H9 (cell line): ENCODE data around the gene TNKS1BP1. TPM values are rescaled to one million over a fixed set of nuclear protein-coding genes. Genes with fewer than 3 reads are reported as not detected.

ENCODE experiments used
- DNase-seq: peaks from one replicate; pipeline ENCODE4 v3.0.0-alpha.2; 2017
- H2AFZ ChIP-seq: one replicate; pipeline ENCODE4 v1.6.1; 2013; ENCODE audit warnings: mild to moderate bottlenecking, low read length, control low read depth, moderate library complexity
- H2AK5ac ChIP-seq: 2 replicates; pipeline ENCODE4 v1.6.1; 2013; ENCODE audit warnings: low read length, control low read depth, mixed read lengths; ENCODE audit not compliant: insufficient read length
- H2BK120ac ChIP-seq: one replicate; pipeline ENCODE4 v1.6.1; 2013; ENCODE audit warnings: low read depth, mild to moderate bottlenecking, low read length, control low read depth, inconsistent platforms; ENCODE audit not compliant: poor library complexity, severe bottlenecking
- H2BK12ac ChIP-seq: 2 replicates; pipeline ENCODE4 v1.6.1; 2013; ENCODE audit warnings: low read length, control low read depth, mixed read lengths, low read depth; ENCODE audit not compliant: insufficient read length
- H2BK15ac ChIP-seq: 2 replicates; pipeline ENCODE4 v1.6.1; 2013; ENCODE audit warnings: low read depth, low read length, control low read depth
- H2BK20ac ChIP-seq: one replicate; pipeline ENCODE4 v1.6.1; 2013; ENCODE audit warnings: low read depth, mild to moderate bottlenecking, low read length, control low read depth, inconsistent platforms; ENCODE audit not compliant: poor library complexity, severe bottlenecking
- H2BK5ac ChIP-seq: 2 replicates; pipeline ENCODE4 v1.6.1; 2013; ENCODE audit warnings: low read length, control low read depth, mixed read lengths; ENCODE audit not compliant: insufficient read length
- H3K14ac ChIP-seq: 2 replicates; pipeline ENCODE4 v1.6.1; 2013; ENCODE audit warnings: low read length, control low read depth; ENCODE audit not compliant: insufficient read depth
- H3K18ac ChIP-seq: 2 replicates; pipeline ENCODE4 v1.6.1; 2013; ENCODE audit warnings: low read depth, mild to moderate bottlenecking, mixed read lengths, low read length, control low read depth; ENCODE audit not compliant: insufficient read length
- H3K23ac ChIP-seq: 2 replicates; pipeline ENCODE4 v1.6.1; 2013; ENCODE audit warnings: low read length, control low read depth, mixed read lengths, low read depth; ENCODE audit not compliant: insufficient read length
- H3K23me2 ChIP-seq: 2 replicates; pipeline ENCODE4 v1.6.1; 2013; ENCODE audit warnings: low read depth, mild to moderate bottlenecking, mixed read lengths, low read length, control low read depth; ENCODE audit not compliant: insufficient read length, poor library complexity, severe bottlenecking
- H3K27ac ChIP-seq: 2 replicates; pipeline ENCODE4 v1.5.1; 2013; ENCODE audit warnings: low read length, control low read depth, mixed read lengths, low read depth; ENCODE audit not compliant: insufficient read length
- H3K27me3 ChIP-seq: 2 replicates; pipeline ENCODE4 v1.6.1; 2013; ENCODE audit warnings: low read length, control low read depth, inconsistent platforms; ENCODE audit not compliant: insufficient read depth
- H3K4ac ChIP-seq: 2 replicates; pipeline ENCODE4 v1.6.1; 2013; ENCODE audit warnings: low read depth, mild to moderate bottlenecking, control low read depth, inconsistent platforms, low read length, moderate library complexity
- H3K4me1 ChIP-seq: 2 replicates; pipeline ENCODE4 v1.6.1; 2013; ENCODE audit warnings: low read length, control low read depth, inconsistent platforms; ENCODE audit not compliant: insufficient read depth
- H3K4me2 ChIP-seq: 2 replicates; pipeline ENCODE4 v1.6.1; 2013; ENCODE audit warnings: low read length, control low read depth, mixed read lengths; ENCODE audit not compliant: insufficient read length, insufficient read depth
- H3K56ac ChIP-seq: 2 replicates; pipeline ENCODE4 v1.6.1; 2013; ENCODE audit warnings: low read depth, mild to moderate bottlenecking, mixed read lengths, low read length, control low read depth; ENCODE audit not compliant: insufficient read length
- H3K79me1 ChIP-seq: 2 replicates; pipeline ENCODE4 v1.6.1; 2013; ENCODE audit warnings: low read depth, mild to moderate bottlenecking, moderate library complexity, low read length, control low read depth, inconsistent platforms; ENCODE audit not compliant: insufficient read depth, poor library complexity, severe bottlenecking
- H3K79me2 ChIP-seq: 2 replicates; pipeline ENCODE4 v1.6.1; 2013; ENCODE audit warnings: low read length, control low read depth, inconsistent platforms; ENCODE audit not compliant: insufficient read depth
- H3K9ac ChIP-seq: 2 replicates; pipeline ENCODE4 v1.6.1; 2013; ENCODE audit warnings: low read length, control low read depth, mixed read lengths; ENCODE audit not compliant: insufficient read length; ENCODE audit errors: extremely low read depth
- H3K9me3 ChIP-seq: one replicate; pipeline ENCODE4 v1.6.1; 2013; ENCODE audit warnings: low read depth, low read length, inconsistent platforms; ENCODE audit not compliant: control insufficient read depth
- H3T11ph ChIP-seq: one replicate; pipeline ENCODE4 v1.6.1; 2013; ENCODE audit warnings: mild to moderate bottlenecking, low read length, control low read depth, inconsistent platforms
- H4K20me1 ChIP-seq: one replicate; pipeline ENCODE4 v1.6.1; 2013; ENCODE audit not compliant: control insufficient read depth, insufficient read length, insufficient read depth
- H4K5ac ChIP-seq: 2 replicates; pipeline ENCODE4 v1.6.1; 2013; ENCODE audit warnings: low read depth, mild to moderate bottlenecking, mixed read lengths, low read length, control low read depth; ENCODE audit not compliant: insufficient read length
- H4K8ac ChIP-seq: replicated peaks from 2 replicates; pipeline ENCODE4 v1.6.1; 2013; ENCODE audit warnings: low read length, control low read depth, mixed read lengths, low read depth; ENCODE audit not compliant: insufficient read length
- H4K91ac ChIP-seq: 2 replicates; pipeline ENCODE4 v1.6.1; 2013; ENCODE audit warnings: low read depth, mild to moderate bottlenecking, moderate library complexity, mixed read lengths, low read length, control low read depth; ENCODE audit not compliant: insufficient read length
- H3K27ac Mint-ChIP-seq, 3 experiments: 2 replicates in 2 of 3; 3 replicates in 1 of 3; pipeline ENCODE4 v1.8.0; 2020 to 2021; ENCODE audit warnings: mixed read lengths in 3 of 3, mild to moderate bottlenecking in 1 of 3, moderate library complexity in 1 of 3
- H3K27me3 Mint-ChIP-seq: 2 replicates; pipeline ENCODE4 v1.8.0; 2021; ENCODE audit warnings: low read depth, mild to moderate bottlenecking, moderate library complexity, mixed read lengths
- H3K36me3 Mint-ChIP-seq, 3 experiments: 2 replicates in 2 of 3; 3 replicates in 1 of 3; pipeline ENCODE4 v1.8.0; 2020 to 2021; ENCODE audit warnings: low read depth in 3 of 3, mixed read lengths in 3 of 3; ENCODE audit not compliant: insufficient read depth in 1 of 3
- H3K4me1 Mint-ChIP-seq, 2 experiments: 2 replicates each; pipeline ENCODE4 v1.8.0; 2020; ENCODE audit warnings: mixed read lengths in 2 of 2
- H3K4me3 Mint-ChIP-seq, 2 experiments: 2 replicates in 1 of 2; 3 replicates in 1 of 2; pipeline ENCODE4 v1.8.0; 2020 to 2021; ENCODE audit warnings: mild to moderate bottlenecking in 2 of 2, mixed read lengths in 2 of 2, moderate library complexity in 1 of 2
- H3K9me3 Mint-ChIP-seq, 2 experiments: 2 replicates in 1 of 2; 3 replicates in 1 of 2; pipeline ENCODE4 v1.8.0; 2020; ENCODE audit warnings: mild to moderate bottlenecking in 2 of 2, mixed read lengths in 2 of 2, moderate library complexity in 1 of 2
- WGBS: extraction: QIAGEN DNeasy Blood & Tissue Kit; methylation state at CpG from one replicate; pipeline ENCODE4 v1.1.7; 2013; ENCODE audit warnings: missing lambda C conversion rate, low lambda C conversion rate, mixed read lengths; ENCODE audit not compliant: insufficient read length; ENCODE audit errors: extremely low coverage; 5-methylcytosine and 5-hydroxymethylcytosine counted together
- total RNA-seq: library from RNA; stranded (reverse); gene quantifications from 2 replicates; pipeline ENCODE4 v1.2.1, GENCODE V29; 2021
- TF ChIP-seq, protein P1 (sequence below): fragments of 200-600 bp; sonication (generic); conservative IDR thresholded peaks from 3 replicates; pipeline ENCODE4 v1.8.0; 2021; ENCODE audit warnings: antibody characterized with exemption, mild to moderate bottlenecking

TNKS1BP1 gene
- total RNA-seq, 1 experiment from 2014 or later = 130 TPM

DNA sequence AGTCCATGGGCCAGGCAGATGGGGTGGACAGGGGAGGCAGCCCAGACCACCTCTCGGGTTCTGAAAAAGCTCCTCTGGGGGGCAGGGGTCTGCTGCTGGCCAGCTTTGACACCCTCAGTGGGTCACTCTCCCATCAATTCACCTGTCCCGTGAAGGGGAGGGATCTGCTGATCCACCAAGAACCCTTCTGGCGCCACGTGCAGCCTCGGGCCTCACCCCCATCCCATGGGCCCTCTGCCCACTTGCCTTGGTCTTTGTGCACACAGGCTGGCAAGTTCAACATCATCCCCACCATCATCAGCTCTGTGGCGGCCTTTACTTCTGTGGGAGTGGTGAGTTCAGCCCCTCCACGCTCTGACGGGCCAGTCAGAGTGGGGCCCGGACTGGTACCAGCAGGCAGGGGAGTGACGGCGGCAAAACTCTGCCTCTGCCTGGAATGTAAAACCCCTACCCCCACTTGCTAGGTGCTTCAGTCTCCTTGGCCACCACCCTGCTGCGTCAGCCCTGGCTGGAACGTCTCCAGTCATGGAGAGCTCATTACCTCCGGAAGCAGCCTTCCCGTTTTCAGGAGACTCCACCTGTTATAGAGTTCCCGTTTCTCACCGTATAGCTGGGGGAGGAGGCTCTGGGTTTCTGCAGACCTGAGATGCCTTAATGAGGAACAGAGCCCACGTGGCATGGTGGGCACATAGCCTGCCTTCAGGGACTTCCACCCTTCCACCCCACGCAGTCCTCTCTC lies 43.5 kb upstream of the TNKS1BP1 start:
- H3K27ac ChIP-seq = no peak overlapping the region
- H2BK120ac ChIP-seq = no peak overlapping the region
- H3K27me3 Mint-ChIP-seq = peaks cover 26% of the 10 kb centered on the region
- H3K4me1 ChIP-seq = peaks cover 6% of the 10 kb centered on the region
- no peaks in the 10 kb centered on the region for H3K36me3 Mint-ChIP-seq
- H3K4me2 ChIP-seq = no peak overlapping the region
- H3K14ac ChIP-seq = no peak overlapping the region
- no peaks in the 10 kb centered on the region for H3K27me3 ChIP-seq
- H4K91ac ChIP-seq = no peak overlapping the region
- no CpG with 5 or more reads among the region's 19 CpGs for WGBS
- H4K20me1 ChIP-seq = no peaks in the 10 kb centered on the region
- H3K56ac ChIP-seq = no peak overlapping the region
- TF ChIP-seq, protein P1, sequence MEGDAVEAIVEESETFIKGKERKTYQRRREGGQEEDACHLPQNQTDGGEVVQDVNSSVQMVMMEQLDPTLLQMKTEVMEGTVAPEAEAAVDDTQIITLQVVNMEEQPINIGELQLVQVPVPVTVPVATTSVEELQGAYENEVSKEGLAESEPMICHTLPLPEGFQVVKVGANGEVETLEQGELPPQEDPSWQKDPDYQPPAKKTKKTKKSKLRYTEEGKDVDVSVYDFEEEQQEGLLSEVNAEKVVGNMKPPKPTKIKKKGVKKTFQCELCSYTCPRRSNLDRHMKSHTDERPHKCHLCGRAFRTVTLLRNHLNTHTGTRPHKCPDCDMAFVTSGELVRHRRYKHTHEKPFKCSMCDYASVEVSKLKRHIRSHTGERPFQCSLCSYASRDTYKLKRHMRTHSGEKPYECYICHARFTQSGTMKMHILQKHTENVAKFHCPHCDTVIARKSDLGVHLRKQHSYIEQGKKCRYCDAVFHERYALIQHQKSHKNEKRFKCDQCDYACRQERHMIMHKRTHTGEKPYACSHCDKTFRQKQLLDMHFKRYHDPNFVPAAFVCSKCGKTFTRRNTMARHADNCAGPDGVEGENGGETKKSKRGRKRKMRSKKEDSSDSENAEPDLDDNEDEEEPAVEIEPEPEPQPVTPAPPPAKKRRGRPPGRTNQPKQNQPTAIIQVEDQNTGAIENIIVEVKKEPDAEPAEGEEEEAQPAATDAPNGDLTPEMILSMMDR = no peak
- H4K8ac ChIP-seq = no peak overlapping the region
- no peak overlapping the region for H2AK5ac ChIP-seq
- no peak overlapping the region for H2BK5ac ChIP-seq
- no peaks in the 10 kb centered on the region for H3K23me2 ChIP-seq
- no peaks in the 10 kb centered on the region for H3K9me3 ChIP-seq
- no peak overlapping the region for H2BK15ac ChIP-seq
- H2AFZ ChIP-seq = no peak overlapping the region
- no peak overlapping the region for H3K4ac ChIP-seq
- no peak for DNase-seq
- H3K79me1 ChIP-seq = no peaks in the 10 kb centered on the region
- no peak overlapping the region for H2BK12ac ChIP-seq
- H3K27ac Mint-ChIP-seq = no peak overlapping the region
- no peak overlapping the region for H3K23ac ChIP-seq
- H3K4me3 Mint-ChIP-seq = no peak overlapping the region
- H3K9ac ChIP-seq = no peak overlapping the region
- 0 out of 5 replicates have a peak, but pooled peaks cover 0 to 2% of the 10 kb centered on the region in 2 experiments for H3K9me3 Mint-ChIP-seq
- no peak overlapping the region for H2BK20ac ChIP-seq
- H3K18ac ChIP-seq = no peak overlapping the region
- H4K5ac ChIP-seq = no peak overlapping the region
- H3K79me2 ChIP-seq = no peaks in the 10 kb centered on the region
- no peak overlapping the region for H3T11ph ChIP-seq
- H3K4me1 Mint-ChIP-seq = peaks cover 24% of the 10 kb centered on the region in 2 experiments
